Skeletal muscle cell (primary cell): ENCODE measurements around the gene TBL1XR1.
"Not testable (repeated sequence)": the region's sequence is repeated elsewhere in the genome, so short reads cannot be mapped to it uniquely, and the experiment has no call there.

Experiments
- DNase-seq: peaks from one replicate; pipeline ENCODE4 v3.0.0-alpha.2; 2010; ENCODE audit warnings: low read depth
- H3K4me3 ChIP-seq: 2 replicates; pipeline ENCODE4 v1.5.1; 2011; ENCODE audit warnings: low read depth, mild to moderate bottlenecking, control low read depth, low read length, moderate library complexity

Gene TBL1XR1

DNA sequence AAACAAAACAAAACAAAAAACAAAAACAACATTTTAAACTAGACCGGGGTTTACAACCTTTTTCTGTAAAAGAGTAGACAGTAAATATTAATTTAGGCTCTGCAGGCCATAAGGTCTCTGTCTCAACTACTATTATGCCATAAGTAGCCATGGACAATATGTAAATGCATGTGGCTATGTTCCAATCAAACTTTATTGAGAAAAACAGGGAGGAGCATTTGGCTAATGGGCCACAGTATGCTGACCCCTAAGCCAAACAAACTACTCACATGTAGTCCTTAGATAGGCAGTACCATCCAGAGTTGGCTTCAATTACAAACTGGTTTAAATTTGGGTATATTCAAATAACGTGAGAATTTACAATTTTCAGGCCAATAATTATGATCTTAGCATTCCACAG, 144.2 kb downstream of the TBL1XR1 start:
- H3K4me3 ChIP-seq = no peak overlapping the region
- DNase-seq = no peak

DNA sequence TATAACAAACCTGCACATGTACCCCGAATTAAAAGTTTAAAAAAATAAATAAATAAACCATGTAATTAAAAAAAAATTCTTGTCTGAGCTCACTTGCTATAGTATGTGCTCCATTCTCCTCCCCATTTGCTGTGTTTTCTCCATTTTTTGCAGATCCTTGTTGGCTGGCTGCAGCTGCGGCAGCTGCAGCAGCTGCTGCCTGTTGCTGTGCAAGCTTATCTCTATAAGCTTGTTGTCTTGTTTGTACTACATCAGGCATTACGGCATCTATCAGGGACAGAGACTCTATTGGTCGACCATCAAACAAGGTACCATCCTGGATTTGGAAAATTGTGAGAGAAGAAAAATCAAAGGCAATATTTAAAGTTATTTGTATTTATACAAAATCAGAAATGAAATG, 145.9 kb downstream of the TBL1XR1 start:
- no peak overlapping the region for H3K4me3 ChIP-seq
- no peak for DNase-seq

DNA sequence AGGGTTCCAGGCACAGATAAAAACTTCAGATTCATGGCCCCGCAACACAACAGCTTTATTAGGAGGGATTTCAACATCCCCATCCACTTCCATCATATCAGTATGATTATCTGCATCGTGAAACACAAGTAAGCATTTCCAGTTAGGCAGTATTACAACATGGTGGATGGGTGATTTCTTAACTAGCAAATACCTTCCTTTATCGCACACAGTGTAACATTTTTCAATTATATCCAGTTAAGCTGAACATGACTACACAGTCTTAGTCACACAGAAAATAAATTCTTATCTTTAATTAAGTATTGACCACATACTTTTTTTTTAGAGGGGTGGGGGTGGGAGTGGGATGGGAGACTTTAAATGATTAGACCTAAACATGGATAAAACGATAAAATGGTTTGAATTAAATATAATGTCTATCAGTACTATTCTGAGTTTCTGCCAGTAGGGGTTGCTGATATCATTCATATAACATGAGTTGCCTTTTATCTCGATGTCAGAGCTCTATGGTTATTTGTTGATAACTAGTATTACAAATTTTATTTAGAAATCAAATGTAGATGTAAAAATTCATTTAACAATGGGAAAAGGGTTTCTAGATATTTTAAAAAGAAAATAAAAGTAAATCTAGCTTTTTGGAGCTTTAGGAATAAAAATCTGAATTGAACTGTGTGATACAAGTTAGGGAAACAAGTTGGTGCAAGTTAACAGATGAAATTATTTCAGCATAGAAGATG, 146.6 kb downstream of the TBL1XR1 start:
- no peak for DNase-seq
- H3K4me3 ChIP-seq = no peak overlapping the region

DNA sequence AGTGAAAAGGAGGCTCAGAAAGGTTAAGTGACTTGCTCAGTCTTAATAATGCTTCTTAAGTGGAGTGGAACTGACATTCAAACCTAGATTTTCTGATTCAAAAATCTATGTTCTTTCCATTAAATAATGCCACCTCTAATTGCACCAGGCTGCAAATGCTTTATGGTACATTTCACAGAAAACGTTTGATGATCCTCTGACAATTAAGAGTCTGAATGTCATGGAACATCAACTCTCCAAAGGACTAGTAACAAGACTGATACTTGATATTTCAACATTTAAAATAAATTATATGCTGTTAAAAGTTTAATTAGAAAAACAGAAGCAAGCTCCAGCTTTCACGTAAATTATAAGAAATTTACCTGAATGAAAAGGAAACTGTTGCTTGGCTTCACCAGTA, 151.5 kb downstream of the TBL1XR1 start:
- no peak for DNase-seq
- no peak overlapping the region for H3K4me3 ChIP-seq

DNA sequence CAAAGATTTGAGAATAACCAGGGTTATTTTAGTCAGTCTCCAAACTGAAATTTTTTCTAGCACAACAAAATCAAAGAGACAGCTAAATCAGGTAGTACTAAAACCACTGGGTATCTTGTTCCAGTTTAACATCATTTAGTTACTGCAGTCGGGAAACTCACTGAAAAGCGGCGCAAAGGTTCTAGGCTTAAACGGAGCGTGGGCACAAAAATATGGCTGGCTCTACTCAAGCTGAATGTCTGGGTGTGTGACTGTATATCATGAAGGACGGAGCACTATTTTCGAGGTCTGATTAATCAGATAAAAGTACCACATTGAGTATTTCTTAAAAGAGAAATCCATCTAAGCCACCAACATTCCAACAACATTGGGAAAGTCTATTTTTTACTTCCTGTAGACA, 152.1 kb downstream of the TBL1XR1 start:
- no peak for DNase-seq
- no peak overlapping the region for H3K4me3 ChIP-seq

DNA sequence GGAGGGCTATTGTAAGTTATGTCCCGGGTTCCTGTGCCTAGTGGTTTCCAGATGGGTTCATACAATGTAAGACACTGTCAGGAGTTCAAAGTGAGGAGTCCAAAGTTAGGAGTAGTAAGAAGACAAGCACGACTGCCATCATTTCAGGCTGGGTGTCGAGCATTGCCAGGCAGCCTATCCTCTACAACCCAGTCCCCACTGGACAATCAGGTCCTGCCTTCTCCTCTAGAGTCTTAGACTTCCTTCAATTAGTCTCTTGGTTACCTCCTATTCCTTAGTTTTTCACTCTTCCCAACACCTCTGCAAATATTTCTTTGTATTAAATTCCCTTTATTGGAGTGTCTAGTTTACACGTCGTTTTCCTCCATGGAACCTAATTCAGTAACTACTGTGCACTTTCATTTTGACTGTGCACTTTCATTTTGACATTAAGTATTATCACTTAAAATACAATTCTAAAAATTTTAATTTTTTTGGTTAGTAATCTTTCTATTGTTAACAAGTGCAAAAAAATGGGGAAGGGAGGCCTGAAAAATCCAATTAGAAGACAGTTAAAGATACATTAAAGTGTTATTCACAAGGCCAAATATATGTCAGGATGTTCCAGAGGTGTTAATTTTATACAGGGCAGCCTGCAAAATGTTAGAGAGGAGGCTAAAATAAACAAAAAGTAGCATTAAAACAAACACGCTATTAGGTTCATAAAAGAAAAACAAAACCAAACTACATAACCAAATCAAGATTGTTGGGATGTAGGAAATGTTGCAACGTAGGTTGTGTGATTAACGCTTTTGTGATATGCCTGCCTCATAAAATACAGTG, 155.3 kb downstream of the TBL1XR1 start:
- no peak for DNase-seq
- no peak overlapping the region for H3K4me3 ChIP-seq

DNA sequence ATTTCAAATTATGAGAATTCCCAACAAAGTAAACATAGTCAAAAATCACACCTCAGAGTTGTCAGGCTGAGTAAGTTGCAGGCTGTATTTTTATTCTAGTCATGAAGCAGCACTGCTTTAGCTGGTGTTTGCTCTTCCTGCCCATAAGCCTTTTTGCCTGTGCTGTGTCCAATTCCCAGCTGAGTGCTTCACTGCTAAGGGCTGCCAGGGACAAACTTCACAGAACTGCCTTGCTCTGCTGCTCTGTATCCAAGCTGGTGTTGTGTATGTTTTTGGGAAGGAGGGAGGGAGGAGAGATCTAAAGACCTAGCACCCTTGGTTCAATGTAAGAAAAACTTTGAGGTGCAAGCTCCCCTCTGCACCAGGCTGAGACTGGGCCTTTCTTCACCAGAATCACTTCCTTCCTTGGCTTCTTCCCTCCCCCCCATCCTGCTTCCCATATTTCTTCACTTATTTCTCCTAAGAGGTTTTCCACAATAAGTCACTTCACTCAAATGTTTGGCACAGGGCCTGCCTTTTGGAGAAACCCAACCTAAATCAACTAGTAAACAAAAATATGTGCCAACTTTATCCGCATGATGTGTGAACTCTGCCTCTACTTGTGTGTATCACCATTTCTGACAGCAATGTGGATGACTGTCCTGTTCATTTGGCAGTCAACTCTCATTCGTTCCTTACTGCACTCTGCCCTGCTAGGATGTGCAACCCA, 156.1 kb downstream of the TBL1XR1 start:
- no peak overlapping the region for H3K4me3 ChIP-seq
- DNase-seq = no peak

DNA sequence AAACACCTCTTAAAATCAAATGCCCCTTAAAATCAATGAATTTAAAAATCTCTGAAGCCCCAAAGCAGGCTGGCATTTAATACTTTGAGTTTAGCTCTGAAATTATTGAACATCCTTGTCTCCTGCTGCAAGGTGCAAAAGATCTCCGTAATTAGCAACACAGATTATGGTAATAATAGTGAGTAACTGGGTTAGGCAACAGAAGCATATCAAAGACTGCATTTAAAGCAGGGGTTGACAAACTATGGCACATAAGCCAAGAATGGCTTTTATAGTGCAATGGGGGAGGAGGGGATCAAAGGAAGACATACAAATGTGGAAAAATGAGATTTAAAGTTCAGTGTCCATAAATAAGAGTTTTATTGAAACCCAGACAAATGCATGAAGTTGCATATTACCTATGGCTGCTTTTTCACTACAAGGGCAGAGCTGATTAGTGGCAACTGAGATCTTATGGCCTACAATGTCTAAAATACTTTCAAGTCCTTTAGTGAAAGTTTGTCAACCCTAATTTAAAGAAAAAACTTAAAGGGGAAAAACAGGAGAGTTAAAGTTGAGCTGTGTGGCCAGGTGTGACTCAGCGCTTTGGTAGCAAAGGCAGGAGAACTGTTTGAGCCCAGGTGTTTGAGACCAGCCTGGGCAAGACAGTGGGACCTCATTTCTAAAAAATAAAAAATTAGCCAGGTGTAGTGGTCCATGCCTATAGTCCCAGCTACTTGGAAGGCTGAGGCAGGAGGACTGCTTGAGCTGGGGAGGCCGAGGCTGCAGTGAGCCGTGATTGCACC, 157.6 kb downstream of the TBL1XR1 start:
- no peak for DNase-seq
- H3K4me3 ChIP-seq = no peak overlapping the region

DNA sequence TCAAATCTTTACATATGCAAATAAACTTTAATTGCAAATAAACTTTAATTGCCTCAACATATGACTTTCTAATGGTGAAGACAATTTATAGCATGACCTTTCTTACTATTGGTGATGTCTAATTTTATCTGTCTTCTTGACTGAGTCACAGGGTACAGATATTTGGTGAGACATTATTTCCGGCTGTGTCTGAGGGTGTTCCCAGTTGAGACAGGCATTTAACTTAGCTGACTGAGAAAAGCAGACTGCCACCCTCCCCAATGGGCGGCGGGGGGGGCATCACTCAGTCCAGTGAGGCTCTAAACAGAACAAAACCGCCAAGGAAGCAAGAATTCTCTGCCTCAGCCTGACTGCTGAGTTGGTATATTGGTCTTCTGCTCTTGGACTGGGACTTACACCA, 160.0 kb downstream of the TBL1XR1 start:
- no peak for DNase-seq

DNA sequence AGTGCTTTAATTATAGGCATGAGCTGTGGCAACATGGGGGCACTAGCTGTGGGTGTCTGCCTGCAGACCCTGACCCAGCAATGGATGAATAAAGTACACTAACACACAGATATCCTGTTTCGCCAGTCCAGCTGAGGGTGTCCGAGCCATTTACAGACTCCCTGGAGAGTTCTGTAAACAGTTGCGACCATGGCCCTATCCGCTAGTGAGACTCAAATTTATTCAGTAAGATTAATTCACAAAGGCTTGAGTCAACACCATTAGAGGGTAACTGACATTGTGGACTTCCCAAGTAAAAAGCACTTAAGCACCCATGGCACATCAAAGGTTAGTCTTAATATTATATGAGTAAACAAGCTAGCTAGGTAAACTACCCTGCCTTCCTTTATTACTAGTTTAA, 161.6 kb downstream of the TBL1XR1 start:
- DNase-seq = no peak
- no peak overlapping the region for H3K4me3 ChIP-seq

More for the DNA sequence above, 160.0 kb downstream of the TBL1XR1 start:
- no peak overlapping the region for H3K4me3 ChIP-seq

DNA sequence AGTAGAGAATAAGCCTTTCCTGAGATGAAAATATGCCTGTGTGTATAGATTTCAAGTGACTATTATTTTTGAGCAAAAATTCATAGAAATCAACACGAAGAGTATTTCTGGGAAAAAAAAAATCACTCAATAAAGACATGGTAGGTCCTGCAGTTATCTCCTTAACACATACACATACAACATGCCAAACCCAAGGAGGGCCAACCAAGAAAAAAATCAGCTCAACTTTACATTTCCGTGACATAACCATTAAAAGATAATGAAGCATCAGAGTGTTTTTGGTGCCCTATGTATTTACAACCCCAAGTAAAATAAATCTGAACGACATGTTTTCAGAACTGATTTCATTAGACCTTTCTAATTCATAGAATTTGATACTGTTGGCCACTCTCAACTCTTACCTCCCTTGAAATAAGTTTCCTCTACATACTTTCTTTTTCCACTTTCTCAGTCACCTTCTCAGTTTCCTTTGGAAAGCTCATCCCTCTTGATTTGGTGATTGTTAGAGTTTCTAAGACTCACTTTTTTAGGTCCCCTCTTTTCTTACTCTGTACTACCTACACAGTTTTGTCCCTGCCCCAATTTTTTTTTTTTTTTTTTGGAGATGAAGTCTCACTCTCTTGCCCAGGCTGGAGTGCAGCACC, 162.3 kb downstream of the TBL1XR1 start:
- H3K4me3 ChIP-seq = no peak overlapping the region
- DNase-seq = no peak

DNA sequence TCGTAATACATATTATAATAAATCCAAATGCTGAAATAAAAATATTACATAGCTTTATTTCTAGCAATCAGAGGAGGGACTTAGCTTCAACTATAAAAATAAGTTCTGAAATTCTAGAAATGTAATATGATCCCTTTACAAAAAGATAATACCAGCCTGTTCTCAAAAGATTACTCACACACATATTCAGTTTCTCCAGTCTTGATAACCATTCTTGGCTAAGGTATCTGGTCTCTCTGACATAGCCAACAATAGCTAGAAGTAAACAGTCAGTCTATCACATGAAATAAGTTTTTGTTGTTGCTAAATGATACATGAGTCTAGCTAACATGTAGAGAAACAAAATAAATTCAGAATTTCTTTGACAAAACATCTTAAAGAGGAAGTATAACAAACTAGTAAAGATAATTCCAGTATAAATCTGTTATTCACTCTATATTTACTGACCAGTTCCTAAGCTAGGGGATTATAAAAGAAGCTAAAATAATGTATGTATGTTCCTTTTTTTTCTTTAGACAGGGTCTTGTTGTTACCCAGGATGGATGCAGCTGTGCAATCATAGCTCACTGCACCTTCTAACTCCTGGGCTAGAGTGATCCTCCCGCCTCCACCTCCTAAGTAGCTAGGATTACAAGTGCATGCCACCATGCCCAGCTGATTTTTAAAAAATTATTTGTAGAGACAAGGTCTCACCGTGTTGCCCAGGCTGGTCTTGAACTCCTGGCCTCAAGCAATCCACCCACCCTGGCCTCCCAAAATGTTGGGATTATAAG, 170.6 kb downstream of the TBL1XR1 start:
- no peak overlapping the region for H3K4me3 ChIP-seq
- DNase-seq = no peak

DNA sequence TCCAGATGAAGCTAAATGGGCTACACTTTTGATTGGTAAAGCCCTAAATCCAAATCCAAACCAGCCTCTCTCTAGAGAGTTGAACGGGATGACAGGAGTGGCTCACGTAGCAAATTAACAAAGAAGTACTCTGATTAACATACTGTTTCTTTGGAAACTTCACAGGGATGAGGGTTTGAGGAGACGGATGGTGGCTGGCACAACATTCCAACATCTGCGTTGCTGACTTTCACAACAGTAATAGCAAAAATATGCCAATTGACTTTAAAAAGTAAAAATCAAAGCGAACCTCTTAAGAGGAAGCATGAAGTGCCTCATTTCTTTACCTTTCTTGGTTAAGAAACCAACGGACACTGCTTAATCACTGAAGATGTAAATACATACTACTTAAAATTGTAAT, 181.4 kb downstream of the TBL1XR1 start:
- H3K4me3 ChIP-seq = no peak overlapping the region
- no peak for DNase-seq

DNA sequence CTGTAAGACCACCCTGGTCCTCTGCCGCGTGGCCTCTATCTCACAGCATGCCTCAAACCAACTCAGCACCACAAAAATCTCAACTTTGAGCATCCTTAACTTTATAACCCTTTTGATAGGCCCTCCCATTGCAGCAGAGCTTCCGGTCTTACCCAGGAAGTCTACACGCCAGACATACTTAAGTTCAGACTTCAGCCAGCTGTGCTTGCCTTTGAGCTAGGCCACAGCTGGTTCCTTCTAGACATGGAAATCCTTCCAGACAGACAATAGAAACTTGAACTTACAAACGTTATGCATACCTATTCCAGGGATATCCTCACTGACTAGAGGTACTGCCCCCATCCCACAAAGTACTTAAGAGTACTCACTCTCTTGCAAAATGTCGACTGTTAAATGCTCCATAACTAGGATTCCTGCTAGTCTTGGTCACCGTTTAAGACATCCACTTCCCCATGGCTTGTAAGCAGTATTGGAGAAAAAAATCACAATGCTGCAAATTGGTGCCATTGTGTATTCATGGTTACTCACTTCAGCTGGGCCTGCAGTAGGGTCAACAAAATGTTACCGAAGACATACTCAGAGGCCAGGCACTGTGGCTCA, 183.5 kb downstream of the TBL1XR1 start:
- DNase-seq = no peak
- H3K4me3 ChIP-seq = no peak overlapping the region

DNA sequence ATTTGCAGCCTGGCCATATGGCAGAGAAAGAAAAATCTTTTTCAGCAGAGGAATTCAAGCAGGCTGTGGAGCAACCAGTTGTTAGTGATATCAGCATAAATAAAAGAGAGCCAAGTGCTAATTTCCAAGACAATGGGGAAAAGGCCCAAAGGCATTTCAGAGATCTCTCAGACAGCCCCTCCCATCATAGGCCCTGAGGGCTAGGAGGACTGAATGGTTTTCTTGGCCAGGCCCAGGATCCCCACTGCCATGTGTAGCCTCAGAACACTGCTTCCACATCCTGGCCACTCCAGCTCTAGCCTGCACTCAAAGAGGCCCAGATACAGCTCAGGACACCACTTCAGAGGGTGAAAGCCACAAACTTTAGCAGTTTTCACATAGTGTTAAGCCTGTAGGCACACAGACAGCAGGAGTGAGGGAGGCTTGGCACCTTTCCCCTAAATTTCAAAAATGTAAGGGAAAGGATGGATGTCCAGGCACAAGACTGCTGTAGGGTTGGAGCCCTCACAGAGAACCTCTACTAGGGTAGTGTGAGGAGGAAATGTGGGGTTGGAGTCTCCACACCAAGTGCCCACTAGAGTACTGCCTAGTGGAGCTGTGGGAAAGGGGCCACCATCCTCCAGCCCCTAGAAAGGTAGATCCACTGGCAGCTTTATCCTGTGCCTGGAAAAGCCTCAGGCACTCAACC, 191.4 kb downstream of the TBL1XR1 start:
- H3K4me3 ChIP-seq = no peak overlapping the region
- no peak for DNase-seq

DNA sequence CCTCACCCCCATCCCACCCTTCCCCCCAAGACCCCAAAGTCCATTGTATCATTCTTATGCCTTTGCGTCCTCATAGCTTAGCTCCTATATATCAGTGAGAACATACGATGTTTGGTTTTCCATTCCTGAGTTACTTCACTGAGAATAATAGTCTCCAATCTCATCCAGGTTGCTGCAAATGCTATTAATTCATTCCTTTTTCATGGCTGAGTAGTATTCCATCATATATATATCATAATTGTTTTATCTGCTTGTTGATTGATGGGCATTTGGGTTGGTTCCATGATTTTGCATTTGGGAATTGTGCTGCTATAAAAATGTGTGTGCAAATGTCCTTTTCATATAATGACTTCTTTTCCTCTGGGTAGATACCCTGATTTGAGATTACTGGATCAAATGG, 197.1 kb downstream of the TBL1XR1 start:
- not testable (repeated sequence) for H3K4me3 ChIP-seq

DNA sequence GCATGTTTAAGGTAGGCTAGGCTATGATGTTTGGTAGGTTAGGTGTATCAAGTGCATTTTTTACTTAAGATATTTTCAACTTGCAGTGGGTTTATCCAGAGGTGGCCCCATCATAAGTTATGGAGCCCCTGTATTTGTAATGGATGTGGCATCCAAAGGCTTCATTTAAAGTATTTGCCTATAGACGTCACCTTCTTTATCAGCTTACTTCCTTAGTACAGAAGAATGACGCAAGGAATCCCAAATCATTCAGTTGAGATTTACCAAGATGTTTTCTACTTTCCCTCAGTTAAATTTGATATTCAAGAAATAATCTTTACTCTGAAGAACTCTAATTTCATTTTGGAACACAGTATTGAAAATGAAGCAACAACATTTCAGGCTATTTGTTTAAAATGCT, 201.3 kb downstream of the TBL1XR1 start:
- DNase-seq = no peak
- H3K4me3 ChIP-seq = no peak overlapping the region

More for the DNA sequence above, 197.1 kb downstream of the TBL1XR1 start:
- DNase-seq = not testable (repeated sequence)
